HG03159 (cell line): ENCODE data around the gene LRRC18.

Experiments used
- ATAC-seq: cut with Tn5 transposase; IDR thresholded peaks from one replicate; pipeline ENCODE4 v1.9.1; 2021; ENCODE audit warnings: mild to moderate bottlenecking, moderate library complexity; ENCODE audit not compliant: unreplicated experiment

LRRC18 gene

GRCh38 chr10:48923748-48924147, 15.9 kb downstream of the LRRC18 start:
- ATAC-seq, result no peak

- ATAC-seq, result no peak
Measured at GRCh38 chr10:48913674-48914073, 26.0 kb downstream of the LRRC18 start.

GRCh38 chr10:48910548-48910947, 29.1 kb downstream of the LRRC18 start:
- no peak for ATAC-seq

GRCh38 chr10:48907730-48908129, 31.9 kb downstream of the LRRC18 start:
- ATAC-seq, result no peak

- ATAC-seq, result no peak
Measured at GRCh38 chr10:48906841-48907240, 32.8 kb downstream of the LRRC18 start.

GRCh38 chr10:48905311-48905710, 34.3 kb downstream of the LRRC18 start:
- ATAC-seq, result no peak

GRCh38 chr10:48904861-48905260, 34.8 kb downstream of the LRRC18 start:
- ATAC-seq, result no peak

- no peak for ATAC-seq
Measured at GRCh38 chr10:48903151-48903550, 36.5 kb downstream of the LRRC18 start.

- no peak for ATAC-seq
Measured at GRCh38 chr10:48902096-48902495, 37.5 kb downstream of the LRRC18 start.

GRCh38 chr10:48901319-48901718, 38.3 kb downstream of the LRRC18 start:
- no peak for ATAC-seq

- ATAC-seq, result no peak
Measured at GRCh38 chr10:48900371-48900801, 39.3 kb downstream of the LRRC18 start.

- ATAC-seq, result no peak
Measured at GRCh38 chr10:48899781-48900180, 39.9 kb downstream of the LRRC18 start.

GRCh38 chr10:48898426-48898825, 41.2 kb downstream of the LRRC18 start:
- no peak for ATAC-seq

- ATAC-seq, result no peak
Measured at GRCh38 chr10:48897441-48897790, 42.2 kb downstream of the LRRC18 start.

GRCh38 chr10:48896756-48897440, 42.7 kb downstream of the LRRC18 start:
- no peak for ATAC-seq

- no peak for ATAC-seq
Measured at GRCh38 chr10:48895803-48896195, 43.8 kb downstream of the LRRC18 start.

GRCh38 chr10:48894911-48895802, 44.5 kb downstream of the LRRC18 start:
- ATAC-seq, result no peak

- no peak for ATAC-seq
Measured at GRCh38 chr10:48890888-48891850, 48.5 kb downstream of the LRRC18 start.

GRCh38 chr10:48887982-48888381, 51.7 kb downstream of the LRRC18 start:
- no peak for ATAC-seq

- no peak for ATAC-seq
Measured at GRCh38 chr10:48885376-48885775, 54.3 kb downstream of the LRRC18 start.
